Keratinocyte (primary cell): ENCODE data around the gene DNMBP. TPM values are rescaled to one million over a fixed set of nuclear protein-coding genes. Genes with fewer than 3 reads are reported as not detected.
"Not testable (repeated sequence)": the region's sequence is repeated elsewhere in the genome, so short reads cannot be mapped to it uniquely, and the experiment has no call there.

Experiments used
- DNase-seq: peaks from one replicate; pipeline ENCODE4 v3.0.0-alpha.2; 2011; ENCODE audit warnings: low read depth, missing footprints, low spot score
- FAIRE-seq: peaks from 2 replicates; lab custom pipeline; 2011; peaks lifted over from hg19 to GRCh38; lab: Jason Lieb, UNC
- H2AFZ ChIP-seq: 2 replicates; pipeline ENCODE4 v1.6.0; 2012; ENCODE audit warnings: low read length, control low read depth, inconsistent platforms; ENCODE audit not compliant: control insufficient read depth
- H3K27ac ChIP-seq: 2 replicates; pipeline ENCODE4 v1.5.1; 2011; ENCODE audit warnings: low read length; ENCODE audit not compliant: control insufficient read depth, insufficient read depth
- H3K27me3 ChIP-seq: 3 replicates; pipeline ENCODE4 v1.6.0; 2011; ENCODE audit warnings: low read length; ENCODE audit not compliant: control insufficient read depth, insufficient read depth; ENCODE audit errors: extremely low read depth
- H3K36me3 ChIP-seq, 2 experiments: 2 replicates in 1 of 2; 3 replicates in 1 of 2; pipeline ENCODE4 v1.5.1; 2011; ENCODE audit warnings: low read length in 2 of 2, mild to moderate bottlenecking in 1 of 2; ENCODE audit not compliant: control insufficient read depth in 2 of 2, insufficient read depth in 2 of 2; ENCODE audit errors: extremely low read depth in 1 of 2
- H3K4me1 ChIP-seq: 3 replicates; pipeline ENCODE4 v1.5.1; 2011; ENCODE audit warnings: low read length; ENCODE audit not compliant: control insufficient read depth, insufficient read depth; ENCODE audit errors: extremely low read depth
- H3K4me2 ChIP-seq: 3 replicates; pipeline ENCODE4 v1.6.0; 2011; ENCODE audit warnings: low read depth, low read length; ENCODE audit not compliant: control insufficient read depth, insufficient read depth; ENCODE audit errors: extremely low read depth
- H3K4me3 ChIP-seq, 3 experiments: fragments of 200-600 bp in 1 of 3; sonication (generic) in 1 of 3; 2 replicates in 2 of 3; 3 replicates in 1 of 3; pipeline ENCODE4 v1.5.1; 2011 to 2016; ENCODE audit warnings: low read length in 3 of 3, mild to moderate bottlenecking in 3 of 3, control low read depth in 2 of 3, inconsistent platforms in 1 of 3, low read depth in 1 of 3, mixed read lengths in 1 of 3, mixed run types in 1 of 3, moderate library complexity in 1 of 3; ENCODE audit not compliant: control insufficient read depth in 2 of 3, insufficient read depth in 2 of 3; ENCODE audit errors: extremely low read depth in 1 of 3
- H3K79me2 ChIP-seq: 2 replicates; pipeline ENCODE4 v1.6.0; 2012; ENCODE audit warnings: low read length; ENCODE audit not compliant: control insufficient read depth, insufficient read depth
- H3K9ac ChIP-seq: 3 replicates; pipeline ENCODE4 v1.6.0; 2011; ENCODE audit warnings: low read length; ENCODE audit not compliant: control insufficient read depth, insufficient read depth; ENCODE audit errors: extremely low read depth
- H3K9me1 ChIP-seq: 3 replicates; pipeline ENCODE4 v1.6.0; 2011; ENCODE audit warnings: low read length; ENCODE audit not compliant: control insufficient read depth, insufficient read depth; ENCODE audit errors: extremely low read depth
- H3K9me3 ChIP-seq: 2 replicates; pipeline ENCODE4 v1.5.1; 2012; ENCODE audit warnings: low read depth, low read length; ENCODE audit not compliant: control insufficient read depth
- H4K20me1 ChIP-seq: 3 replicates; pipeline ENCODE4 v1.6.0; 2011; ENCODE audit warnings: low read length; ENCODE audit not compliant: control insufficient read depth, insufficient read depth; ENCODE audit errors: extremely low read depth
- EZH2 ChIP-seq: IDR thresholded peaks from one replicate; pipeline ENCODE4 v1.6.1; 2012; ENCODE audit warnings: inconsistent platforms, mild to moderate bottlenecking, low read length, moderate library complexity
- dilution Hi-C: fragments of 300-500 bp; cut with MboI; formaldehyde crosslinking; loops from one replicate; pipeline ENCODE4 v1.7.0; 2020; ENCODE audit warnings: low sequenced_read_pairs; ENCODE audit not compliant: extremely low pct_ligation_motif_present
- polyA plus RNA-seq, 5 experiments: library from polyadenylated mRNA; depleted of rRNA in 3 of 5; stranded (reverse) in 3 of 5; stranded (forward) in 1 of 5; unstranded in 1 of 5; fragments of >200 nt; gene quantifications; 1 replicate in 1 of 5; 2 replicates in 3 of 5; 3 replicates in 1 of 5; pipeline versions ENCODE4 v1.2.1 to v1.2.3, GENCODE V29; 2011 to 2012; ENCODE audit warnings: missing spikeins in 2 of 5, low read depth in 1 of 5, low replicate concordance in 1 of 5
- TF ChIP-seq, protein P1 (sequence below), 3 experiments: IDR thresholded peaks in 1 of 3; conservative IDR thresholded peaks in 1 of 3; optimal IDR thresholded peaks in 1 of 3; 2 replicates in 2 of 3; 3 replicates in 1 of 3; pipeline versions ENCODE3 to v1.5.1; 2011; ENCODE audit warnings: low read length in 3 of 3, mild to moderate bottlenecking in 3 of 3, moderate library complexity in 2 of 3, control low read depth in 1 of 3, inconsistent platforms in 1 of 3; ENCODE audit not compliant: insufficient read depth in 2 of 3; ENCODE audit errors: extremely low read depth in 1 of 3

The DNMBP gene
- polyA plus RNA-seq, 1 donor (not counting 4 experiments of a cell fraction or from before 2014, with no cell fraction given) = 15.8 TPM

DNA sequence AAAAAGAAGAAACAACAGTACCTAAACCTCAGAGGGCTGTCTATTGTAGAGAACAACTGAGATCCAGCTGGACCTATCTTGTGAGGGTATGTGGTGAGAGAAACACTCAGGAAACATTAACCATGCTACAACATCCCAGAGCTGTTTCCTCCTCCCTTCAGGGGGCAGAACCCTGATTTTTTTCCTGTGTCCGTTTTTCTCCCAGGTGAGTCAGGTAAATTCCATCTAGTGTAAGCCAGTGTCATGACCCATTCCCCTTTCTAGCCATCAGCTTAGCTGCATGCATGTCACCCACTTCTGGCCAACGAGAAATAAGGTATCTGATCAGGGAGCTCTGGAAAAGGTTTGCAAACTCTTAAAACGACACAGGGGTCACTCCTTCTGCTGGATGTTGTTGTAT, 103.8 kb downstream of the DNMBP start:
- Histone ChIP-seq H3K27me3 (no peaks in the 10 kb centered on the region), H3K9me1 (no peaks in the 10 kb centered on the region), H3K4me2 (peak overlapping the region; percentile 29), H3K4me1 (peaks cover 17% of the 10 kb centered on the region), H3K4me3 (no peak overlapping the region), H3K36me3 (peaks cover 17 to 53% of the 10 kb centered on the region in 2 experiments), H3K9me3 (no peaks in the 10 kb centered on the region), H4K20me1 (no peaks in the 10 kb centered on the region), H3K9ac (peak overlapping the region; percentile 48), H2AFZ (no peak overlapping the region), H3K79me2 (peaks cover 33% of the 10 kb centered on the region), H3K27ac (peak overlapping the region; percentile 82)
- dilution Hi-C loops = no loop called here
- no peak for TF ChIP-seq EZH2
- TF ChIP-seq, protein P1, sequence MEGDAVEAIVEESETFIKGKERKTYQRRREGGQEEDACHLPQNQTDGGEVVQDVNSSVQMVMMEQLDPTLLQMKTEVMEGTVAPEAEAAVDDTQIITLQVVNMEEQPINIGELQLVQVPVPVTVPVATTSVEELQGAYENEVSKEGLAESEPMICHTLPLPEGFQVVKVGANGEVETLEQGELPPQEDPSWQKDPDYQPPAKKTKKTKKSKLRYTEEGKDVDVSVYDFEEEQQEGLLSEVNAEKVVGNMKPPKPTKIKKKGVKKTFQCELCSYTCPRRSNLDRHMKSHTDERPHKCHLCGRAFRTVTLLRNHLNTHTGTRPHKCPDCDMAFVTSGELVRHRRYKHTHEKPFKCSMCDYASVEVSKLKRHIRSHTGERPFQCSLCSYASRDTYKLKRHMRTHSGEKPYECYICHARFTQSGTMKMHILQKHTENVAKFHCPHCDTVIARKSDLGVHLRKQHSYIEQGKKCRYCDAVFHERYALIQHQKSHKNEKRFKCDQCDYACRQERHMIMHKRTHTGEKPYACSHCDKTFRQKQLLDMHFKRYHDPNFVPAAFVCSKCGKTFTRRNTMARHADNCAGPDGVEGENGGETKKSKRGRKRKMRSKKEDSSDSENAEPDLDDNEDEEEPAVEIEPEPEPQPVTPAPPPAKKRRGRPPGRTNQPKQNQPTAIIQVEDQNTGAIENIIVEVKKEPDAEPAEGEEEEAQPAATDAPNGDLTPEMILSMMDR (optimal IDR thresholded peaks at IDR 0.05 in 1 of 3, IDR thresholded peaks at IDR 0.05 in 1 of 3, conservative IDR thresholded peaks at IDR 0.05 in 1 of 3; ENCODE audit: extremely low read depth in 1 of 3, insufficient read depth in 2 of 3, low read length in 3 of 3) = no peak
- DNase-seq = no peak
- peak; percentile 51 for FAIRE-seq

DNA sequence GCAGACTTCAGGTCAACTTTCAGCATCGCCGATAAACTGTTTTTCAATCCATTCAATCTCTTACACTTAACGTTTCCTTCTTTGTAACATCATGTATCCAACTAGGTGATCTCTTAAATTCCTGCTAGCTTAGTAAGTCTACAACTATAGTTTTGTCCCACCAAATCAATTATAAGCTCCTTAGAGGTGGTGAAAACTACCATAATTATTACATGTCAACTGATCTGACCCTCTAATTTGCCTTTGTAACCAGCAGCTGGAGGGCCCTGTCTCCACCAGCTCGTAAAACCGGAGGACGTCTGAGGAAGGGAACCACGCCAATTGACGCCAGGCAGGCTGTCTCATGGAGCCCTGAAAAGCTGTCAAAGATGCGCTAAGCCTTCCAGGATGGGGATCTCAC, 113.9 kb downstream of the DNMBP start:
- Histone ChIP-seq H3K4me3 (no peak overlapping the region), H2AFZ (no peak overlapping the region), H3K79me2 (no peaks in the 10 kb centered on the region), H3K9ac (no peak overlapping the region), H3K9me3 (no peaks in the 10 kb centered on the region), H3K4me2 (no peak overlapping the region), H4K20me1 (no peaks in the 10 kb centered on the region), H3K27ac (no peak overlapping the region), H3K9me1 (no peaks in the 10 kb centered on the region), H3K27me3 (no peaks in the 10 kb centered on the region), H3K36me3 (peaks cover 30 to 41% of the 10 kb centered on the region in 2 experiments), H3K4me1 (no peaks in the 10 kb centered on the region)
- dilution Hi-C loops = no loop called here
- no peak for TF ChIP-seq EZH2
- TF ChIP-seq, protein P1 (optimal IDR thresholded peaks at IDR 0.05 in 1 of 3, IDR thresholded peaks at IDR 0.05 in 1 of 3, conservative IDR thresholded peaks at IDR 0.05 in 1 of 3; ENCODE audit: extremely low read depth in 1 of 3, insufficient read depth in 2 of 3, low read length in 3 of 3) = no peak
- DNase-seq = no peak
- no peak for FAIRE-seq

DNA sequence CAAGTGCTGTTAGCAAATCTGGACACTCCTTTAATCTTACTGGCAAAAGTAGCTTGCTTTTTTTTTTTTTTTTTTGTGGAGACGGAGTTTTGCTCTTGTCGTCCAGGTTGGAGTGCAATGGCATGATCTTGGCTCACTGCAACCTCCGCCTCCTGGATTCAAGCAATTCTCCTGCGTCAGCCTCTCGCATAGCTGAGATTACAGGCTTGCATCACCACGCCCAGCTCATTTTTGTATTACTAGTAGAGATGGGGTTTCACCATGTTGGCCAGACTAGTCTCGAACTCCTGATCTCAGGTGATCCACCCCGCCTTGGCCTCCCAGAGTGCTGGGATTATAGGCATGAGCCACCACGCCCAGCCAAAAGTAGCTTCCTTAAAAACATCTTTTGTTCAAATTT, 114.7 kb downstream of the DNMBP start:
- H3K4me2 ChIP-seq, H3K9ac ChIP-seq, H3K27ac ChIP-seq, dilution Hi-C loops, H3K79me2 ChIP-seq, H3K4me1 ChIP-seq, H3K9me3 ChIP-seq, FAIRE-seq, H2AFZ ChIP-seq, DNase-seq, H3K9me1 ChIP-seq, H3K27me3 ChIP-seq, H4K20me1 ChIP-seq, H3K4me3 ChIP-seq: not testable (repeated sequence)
- H3K36me3 ChIP-seq = peaks cover 31 to 36% of the 10 kb centered on the region in 2 experiments
